ENCODE measurements around the gene RNPEP.

The RNPEP gene

GRCh38 chr1:202005958-202006357 lies 23.5 kb downstream of the RNPEP start:
- DNase-seq = no peak
- in situ Hi-C loops (cut with HindIII; ENCODE audit: low pct_ligation_motif_present, low pct_unique_long_range_greater_than_20kb, low sequenced_read_pairs) = no loop called here

- in situ Hi-C loops (cut with HindIII; ENCODE audit: low pct_ligation_motif_present, low pct_unique_long_range_greater_than_20kb, low sequenced_read_pairs) = no loop called here
- DNase-seq = no peak
These were observed 24.9 kb downstream of the RNPEP start for GRCh38 chr1:202007304-202007703.

GRCh38 chr1:202007805-202008489 lies 25.5 kb downstream of the RNPEP start:
- no peak for DNase-seq

GRCh38 chr1:202009326-202010179 lies 27.1 kb downstream of the RNPEP start:
- in situ Hi-C loops (cut with HindIII; ENCODE audit: low pct_ligation_motif_present, low pct_unique_long_range_greater_than_20kb, low sequenced_read_pairs) = no loop called here
- peak; percentile 92 for DNase-seq

More at GRCh38 chr1:202007805-202008489, 25.5 kb downstream of the RNPEP start:
- in situ Hi-C loops (cut with HindIII; ENCODE audit: low pct_ligation_motif_present, low pct_unique_long_range_greater_than_20kb, low sequenced_read_pairs) = no loop called here

- peak; percentile 99 for DNase-seq
- in situ Hi-C loops (cut with HindIII; ENCODE audit: low pct_ligation_motif_present, low pct_unique_long_range_greater_than_20kb, low sequenced_read_pairs) = no loop called here
These were observed 27.9 kb downstream of the RNPEP start, which contains the start of gene ELF3 for GRCh38 chr1:202010180-202011015. TSS of gene ELF3 (plus strand) at chr1:202010587. CDS start at chr1:202011137, 550 bp downstream.

- in situ Hi-C loops (cut with HindIII; ENCODE audit: low pct_ligation_motif_present, low pct_unique_long_range_greater_than_20kb, low sequenced_read_pairs) = no loop called here
- no peak for DNase-seq
These were observed 29.5 kb downstream of the RNPEP start for GRCh38 chr1:202011994-202012393.

GRCh38 chr1:202012544-202013478 lies 30.4 kb downstream of the RNPEP start:
- DNase-seq = no peak
- in situ Hi-C loops (cut with HindIII; ENCODE audit: low pct_ligation_motif_present, low pct_unique_long_range_greater_than_20kb, low sequenced_read_pairs) = no loop called here

- no peak for DNase-seq
- in situ Hi-C loops (cut with HindIII; ENCODE audit: low pct_ligation_motif_present, low pct_unique_long_range_greater_than_20kb, low sequenced_read_pairs) = no loop called here
These were observed 31.2 kb downstream of the RNPEP start for GRCh38 chr1:202013603-202014002.

GRCh38 chr1:202014060-202014459 lies 31.6 kb downstream of the RNPEP start:
- no peak for DNase-seq
- in situ Hi-C loops (cut with HindIII; ENCODE audit: low pct_ligation_motif_present, low pct_unique_long_range_greater_than_20kb, low sequenced_read_pairs) = no loop called here

- DNase-seq = no peak
- in situ Hi-C loops (cut with HindIII; ENCODE audit: low pct_ligation_motif_present, low pct_unique_long_range_greater_than_20kb, low sequenced_read_pairs) = no loop called here
These were observed 32.6 kb downstream of the RNPEP start for GRCh38 chr1:202014915-202015661.

- no peak for DNase-seq
- in situ Hi-C loops (cut with HindIII; ENCODE audit: low pct_ligation_motif_present, low pct_unique_long_range_greater_than_20kb, low sequenced_read_pairs) = no loop called here
These were observed 33.2 kb downstream of the RNPEP start for GRCh38 chr1:202015662-202015937.

- no peak for DNase-seq
- in situ Hi-C loops (cut with HindIII; ENCODE audit: low pct_ligation_motif_present, low pct_unique_long_range_greater_than_20kb, low sequenced_read_pairs) = no loop called here
These were observed 33.8 kb downstream of the RNPEP start for GRCh38 chr1:202016022-202016810.

GRCh38 chr1:202016811-202017748 lies 34.6 kb downstream of the RNPEP start:
- DNase-seq = no peak
- in situ Hi-C loops (cut with HindIII; ENCODE audit: low pct_ligation_motif_present, low pct_unique_long_range_greater_than_20kb, low sequenced_read_pairs) = no loop called here

- DNase-seq = no peak
- in situ Hi-C loops (cut with HindIII; ENCODE audit: low pct_ligation_motif_present, low pct_unique_long_range_greater_than_20kb, low sequenced_read_pairs) = no loop called here
These were observed 35.5 kb downstream of the RNPEP start for GRCh38 chr1:202017749-202018467.

Measured in ACHN (cell line).